Colon (tissue), 2 donors: Measurements from ENCODE around the gene TENT4B.

Experiments used
- FAIRE-seq: peaks from 2 replicates; lab custom pipeline; 2012; peaks lifted over from hg19 to GRCh38; lab: Jason Lieb, UNC
- donor health status: control.
- donor health status: control.

TENT4B gene

GRCh38 chr16:50259334-50260205 lies 106.5 kb downstream of the TENT4B start:
- no peak for FAIRE-seq

GRCh38 chr16:50260206-50261159 lies 107.4 kb downstream of the TENT4B start:
- FAIRE-seq = no peak

- no peak for FAIRE-seq
These were observed 108.1 kb downstream of the TENT4B start for GRCh38 chr16:50261160-50261706.

GRCh38 chr16:50261707-50262235 lies 108.7 kb downstream of the TENT4B start:
- FAIRE-seq = no peak

GRCh38 chr16:50263060-50263909 lies 110.2 kb downstream of the TENT4B start:
- no peak for FAIRE-seq

- FAIRE-seq = no peak
These were observed 111.1 kb downstream of the TENT4B start for GRCh38 chr16:50263940-50264929.

- no peak for FAIRE-seq
These were observed 112.2 kb downstream of the TENT4B start for GRCh38 chr16:50265260-50265659.

GRCh38 chr16:50265716-50266336 lies 112.7 kb downstream of the TENT4B start:
- FAIRE-seq = no peak

GRCh38 chr16:50266337-50267091 lies 113.4 kb downstream of the TENT4B start, which contains the start of gene ADCY7:
Gene ADCY7 (plus strand): TSS chr16:50266551. CDS start chr16:50288180, 21,629 bp downstream.
- no peak for FAIRE-seq

- FAIRE-seq = no peak
These were observed 114.1 kb downstream of the TENT4B start for GRCh38 chr16:50267151-50267631.

- no peak for FAIRE-seq
These were observed 114.5 kb downstream of the TENT4B start for GRCh38 chr16:50267651-50268050.

GRCh38 chr16:50268352-50268751 lies 115.2 kb downstream of the TENT4B start:
- no peak for FAIRE-seq

- FAIRE-seq = no peak
These were observed 116.1 kb downstream of the TENT4B start for GRCh38 chr16:50269061-50269705.

GRCh38 chr16:50269769-50270509 lies 116.8 kb downstream of the TENT4B start:
- FAIRE-seq = no peak

GRCh38 chr16:50270510-50271147 lies 117.5 kb downstream of the TENT4B start:
- no peak for FAIRE-seq

- FAIRE-seq = no peak
These were observed 118.3 kb downstream of the TENT4B start for GRCh38 chr16:50271148-50272041.
